Effector memory CD8-positive, alpha-beta T cell (primary cell): ENCODE data around the gene FDXR.
"Not testable (repeated sequence)": the region's sequence is repeated elsewhere in the genome, so short reads cannot be mapped to it uniquely, and the experiment has no call there.

Experiments used
- ATAC-seq: fragments of 150-1000 bp; cut with Tn5 transposase; replicated peaks from 2 replicates; pipeline ENCODE4 v1.10.0; 2021; ENCODE audit warnings: mild to moderate bottlenecking, moderate library complexity
- DNase-seq, 3 experiments: peaks; one replicate each; pipeline ENCODE4 v3.0.0; 2021
- H3K27ac Mint-ChIP-seq, 2 donors: one replicate each; pipeline ENCODE4 v1.8.0; 2022; ENCODE audit warnings: mild to moderate bottlenecking in 2 of 2, mixed read lengths in 2 of 2, moderate library complexity in 2 of 2
- H3K27me3 Mint-ChIP-seq, 2 donors: one replicate each; pipeline ENCODE4 v1.8.0; 2022; ENCODE audit warnings: mixed read lengths in 2 of 2
- H3K36me3 Mint-ChIP-seq: one replicate; pipeline ENCODE4 v1.8.0; 2022; ENCODE audit warnings: mild to moderate bottlenecking, moderate library complexity, mixed read lengths; ENCODE audit not compliant: insufficient read depth
- H3K4me1 Mint-ChIP-seq, 2 donors: one replicate each; pipeline ENCODE4 v1.8.0; 2022; ENCODE audit warnings: low read depth in 2 of 2, mixed read lengths in 2 of 2
- H3K4me3 Mint-ChIP-seq, 2 donors: one replicate each; pipeline ENCODE4 v1.8.0; 2022; ENCODE audit warnings: mild to moderate bottlenecking in 2 of 2, mixed read lengths in 2 of 2, moderate library complexity in 2 of 2
- H3K9me3 Mint-ChIP-seq, 2 donors: one replicate each; pipeline ENCODE4 v1.8.0; 2022; ENCODE audit warnings: mixed read lengths in 2 of 2

Gene FDXR

GRCh38 chr17:74909097-74909496 is 36.3 kb upstream of the FDXR start:
- not testable (repeated sequence) for H3K27ac Mint-ChIP-seq, H3K36me3 Mint-ChIP-seq, H3K9me3 Mint-ChIP-seq, ATAC-seq, H3K4me1 Mint-ChIP-seq, H3K4me3 Mint-ChIP-seq, DNase-seq
- peaks cover 13 to 18% of the 10 kb centered on the region in 2 donors for H3K27me3 Mint-ChIP-seq

GRCh38 chr17:74907012-74907411 is 34.2 kb upstream of the FDXR start:
- no peak for ATAC-seq
- Mint-ChIP-seq H3K4me1 (no peaks in the 10 kb centered on the region), H3K9me3 (no peaks in the 10 kb centered on the region), H3K36me3 (peaks cover 2% of the 10 kb centered on the region), H3K27ac (no peak overlapping the region), H3K27me3 (peaks cover 28 to 37% of the 10 kb centered on the region in 2 donors), H3K4me3 (no peak overlapping the region)
- DNase-seq: no peak

DNA sequence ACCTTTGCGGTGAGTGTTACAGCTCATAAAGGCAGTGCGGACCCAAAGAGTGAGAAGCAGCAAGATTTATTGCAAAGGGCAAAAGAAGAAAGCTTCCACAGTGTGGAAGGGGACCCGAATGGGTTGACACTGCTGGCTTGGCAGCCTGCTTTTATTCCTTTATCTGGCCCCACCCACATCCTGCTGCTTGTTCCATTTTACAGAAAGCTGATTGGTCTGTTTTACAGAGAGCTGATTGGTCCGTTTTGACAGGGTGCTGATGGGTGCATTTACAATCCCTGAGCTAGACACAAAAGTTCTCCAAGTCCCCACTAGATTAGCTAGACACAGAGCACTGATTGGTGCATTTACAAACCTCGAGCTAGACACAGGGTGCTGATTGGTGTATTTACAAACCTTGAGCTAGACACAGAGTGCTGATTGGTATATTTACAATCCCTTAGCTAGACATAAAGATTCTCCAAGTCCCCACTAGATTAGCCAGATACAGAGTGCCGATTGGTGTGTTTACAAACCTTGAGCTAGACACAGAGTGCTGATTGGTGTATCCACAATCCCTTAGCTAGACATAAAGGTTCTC is 33.5 kb upstream of the FDXR start:
- not testable (repeated sequence) for ATAC-seq, H3K9me3 Mint-ChIP-seq, H3K27ac Mint-ChIP-seq, H3K4me3 Mint-ChIP-seq, DNase-seq, H3K36me3 Mint-ChIP-seq, H3K4me1 Mint-ChIP-seq
- H3K27me3 Mint-ChIP-seq: peaks cover 35 to 44% of the 10 kb centered on the region in 2 donors

GRCh38 chr17:74904687-74905409 is 32.1 kb upstream of the FDXR start:
- Mint-ChIP-seq H3K9me3 (no peaks in the 10 kb centered on the region), H3K4me1 (no peaks in the 10 kb centered on the region)

GRCh38 chr17:74903671-74904070 is 30.9 kb upstream of the FDXR start:
- Mint-ChIP-seq H3K27me3 (peaks cover 36 to 65% of the 10 kb centered on the region in 2 donors), H3K27ac (no peak overlapping the region)

More at GRCh38 chr17:74904687-74905409, 32.1 kb upstream of the FDXR start:
- Mint-ChIP-seq H3K27ac (no peak overlapping the region), H3K27me3 (peaks cover 42 to 59% of the 10 kb centered on the region in 2 donors), H3K36me3 (peaks cover 2% of the 10 kb centered on the region), H3K4me3 (no peak overlapping the region)
- DNase-seq: no peak
- ATAC-seq: no peak

GRCh38 chr17:74903034-74903433 is 30.2 kb upstream of the FDXR start:
- ATAC-seq (no peak), DNase-seq (no peak)
- Mint-ChIP-seq H3K36me3 (peaks cover 2% of the 10 kb centered on the region), H3K4me3 (no peak overlapping the region), H3K9me3 (no peaks in the 10 kb centered on the region), H3K27ac (no peak overlapping the region), H3K27me3 (peaks cover 36 to 71% of the 10 kb centered on the region in 2 donors), H3K4me1 (no peaks in the 10 kb centered on the region)

More at GRCh38 chr17:74903671-74904070, 30.9 kb upstream of the FDXR start:
- Mint-ChIP-seq H3K4me1 (no peaks in the 10 kb centered on the region), H3K4me3 (no peak overlapping the region), H3K36me3 (peaks cover 2% of the 10 kb centered on the region), H3K9me3 (no peaks in the 10 kb centered on the region)
- ATAC-seq: no peak
- DNase-seq: no peak

GRCh38 chr17:74901353-74902135 is 28.8 kb upstream of the FDXR start:
- Mint-ChIP-seq H3K9me3 (no peaks in the 10 kb centered on the region), H3K27me3 (peaks cover 41 to 78% of the 10 kb centered on the region in 2 donors), H3K4me3 (no peak overlapping the region), H3K36me3 (peaks cover 2% of the 10 kb centered on the region), H3K4me1 (no peaks in the 10 kb centered on the region), H3K27ac (no peak overlapping the region)
- no peak for DNase-seq
- ATAC-seq: no peak

DNA sequence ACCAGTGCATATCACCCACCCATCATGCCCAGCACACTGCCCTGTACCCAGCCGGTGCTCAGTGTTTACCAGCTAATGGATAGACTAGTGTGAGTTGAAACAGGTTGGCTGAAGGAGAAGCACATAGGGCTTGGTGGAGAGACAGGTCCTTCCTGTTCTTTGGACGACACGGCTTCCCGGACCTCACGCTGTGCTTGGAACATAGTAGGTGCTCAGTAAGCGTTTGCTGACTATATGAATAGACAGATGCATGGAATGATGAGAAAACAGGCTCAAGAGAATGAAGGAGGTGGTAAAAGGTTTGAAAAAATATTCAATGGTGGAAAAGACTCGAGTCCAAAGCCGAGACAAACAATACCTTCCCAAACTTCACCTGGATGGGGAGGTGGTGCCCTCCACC is 27.4 kb upstream of the FDXR start:
- no peak overlapping the region for H3K27ac Mint-ChIP-seq
- no peaks in the 10 kb centered on the region for H3K9me3 Mint-ChIP-seq
- DNase-seq (no peak), ATAC-seq (no peak)
- no peak overlapping the region for H3K4me3 Mint-ChIP-seq
- peaks cover 2% of the 10 kb centered on the region for H3K36me3 Mint-ChIP-seq
- no peaks in the 10 kb centered on the region for H3K4me1 Mint-ChIP-seq
- H3K27me3 Mint-ChIP-seq: peaks cover 50 to 89% of the 10 kb centered on the region in 2 donors

DNA sequence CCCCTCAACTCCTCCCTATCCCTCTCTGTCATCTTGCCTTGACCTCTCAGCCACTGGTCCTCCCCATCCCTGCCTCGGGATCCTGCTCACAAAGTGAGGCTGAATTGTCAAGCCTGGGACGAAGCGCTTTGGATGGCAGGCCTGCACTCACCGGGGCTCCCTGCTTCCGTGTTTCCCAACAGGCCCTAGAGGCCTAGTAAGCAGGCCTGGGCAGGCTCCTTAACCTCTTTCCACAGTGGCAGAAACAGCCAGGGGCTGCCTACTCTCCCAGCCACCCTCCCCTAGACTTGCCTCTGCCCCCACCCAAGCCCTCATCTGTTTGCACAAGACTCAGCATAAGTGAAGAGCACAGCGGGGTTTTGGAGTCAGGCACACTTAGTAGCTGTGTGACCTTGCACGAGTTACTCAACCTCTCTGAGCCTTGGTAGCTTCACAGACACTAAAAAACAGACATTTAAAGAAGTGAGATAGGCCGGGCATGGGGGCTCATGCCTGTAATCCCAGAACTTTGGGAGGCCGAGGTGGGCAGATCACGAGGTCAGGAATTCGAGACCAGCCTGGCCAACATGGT is 25.7 kb upstream of the FDXR start:
- DNase-seq: no peak
- Mint-ChIP-seq H3K36me3 (peaks cover 5% of the 10 kb centered on the region), H3K4me1 (peaks cover 3 to 4% of the 10 kb centered on the region in 2 donors), H3K27ac (no peak overlapping the region), H3K4me3 (no peak overlapping the region), H3K9me3 (no peaks in the 10 kb centered on the region), H3K27me3 (peaks cover 55 to 90% of the 10 kb centered on the region in 2 donors)
- ATAC-seq: no peak

GRCh38 chr17:74893936-74894671 is 21.3 kb upstream of the FDXR start:
- DNase-seq: no peak
- Mint-ChIP-seq H3K4me1 (peaks cover 3 to 4% of the 10 kb centered on the region in 2 donors), H3K4me3 (peak overlapping the region; percentile 57 to 73), H3K27ac (no peak overlapping the region), H3K36me3 (peaks cover 8% of the 10 kb centered on the region), H3K9me3 (no peaks in the 10 kb centered on the region), H3K27me3 (peaks cover 47 to 74% of the 10 kb centered on the region in 2 donors)
- ATAC-seq: no peak

GRCh38 chr17:74892974-74893911 is 20.4 kb upstream of the FDXR start, which contains the start of gene FADS6:
Gene FADS6, minus strand, starts transcription at chr17:74893633. Its CDS starts 38 bp downstream, at chr17:74893595.
- Mint-ChIP-seq H3K9me3 (no peaks in the 10 kb centered on the region), H3K36me3 (peaks cover 8% of the 10 kb centered on the region), H3K27me3 (peaks cover 49 to 69% of the 10 kb centered on the region in 2 donors), H3K4me1 (peaks cover 3 to 4% of the 10 kb centered on the region in 2 donors), H3K4me3 (peak within 1 kb of the TSS; percentile 57 to 73), H3K27ac (no peak within 1 kb of the TSS)
- ATAC-seq: peak; percentile 59
- DNase-seq: no peak
